Measurements from ENCODE around the gene PHPT1. TPM values are rescaled to one million over a fixed set of nuclear protein-coding genes. Genes with fewer than 3 reads are reported as not detected.

PHPT1 gene
- total and polyA plus RNA-seq, 4 donors: 75.0 to 195 (median 117) TPM

- H3K27ac ChIP-seq (ENCODE audit: low read depth in 1 of 2, low read length in 1 of 2): no peak overlapping the region
- H3K4me1 ChIP-seq (ENCODE audit: control insufficient read depth in 5 of 5, insufficient read depth in 5 of 5, low read length in 5 of 5): peaks cover 0 to 14% (median 5%) of the 10 kb centered on the region in 5 donors
- H3K9ac ChIP-seq (ENCODE audit: insufficient read depth in 1 of 2, low read length in 2 of 2): no peak overlapping the region
- no peak overlapping the region for H3K4me3 ChIP-seq
- peaks cover 6 to 41% (median 20%) of the 10 kb centered on the region in 4 donors for H3K36me3 ChIP-seq (ENCODE audit: control insufficient read depth in 4 of 4, insufficient read depth in 4 of 4, low read length in 4 of 4)
- no peaks in the 10 kb centered on the region for H3K27me3 ChIP-seq (ENCODE audit: control insufficient read depth in 3 of 3, insufficient read depth in 3 of 3, low read length in 2 of 3)
- TF ChIP-seq CTCF (IDR thresholded peaks at IDR 0.05; ENCODE audit: control extremely low read depth, extremely low read depth): no peak
- DNase-seq: no peak
- no peaks in the 10 kb centered on the region for H3K9me3 ChIP-seq (ENCODE audit: control insufficient read depth in 4 of 4, insufficient read depth in 3 of 4, low read length in 3 of 4)
- 91 to 92% methylated on average over 26 of the region's 26 CpGs for WGBS, 2 donors
- no peak for ATAC-seq (ENCODE audit: insufficient read depth, low FRiP score)
These were observed 12.8 kb downstream of the PHPT1 start for GRCh38 chr9:136861874-136862457.

GRCh38 chr9:136862849-136863622 is 13.8 kb downstream of the PHPT1 start:
- Histone ChIP-seq H3K27ac (ENCODE audit: low read depth in 1 of 2, low read length in 1 of 2) (no peak overlapping the region), H3K4me1 (ENCODE audit: control insufficient read depth in 5 of 5, insufficient read depth in 5 of 5, low read length in 5 of 5) (peaks cover 0 to 14% (median 5%) of the 10 kb centered on the region in 5 donors), H3K9me3 (ENCODE audit: control insufficient read depth in 4 of 4, insufficient read depth in 3 of 4, low read length in 3 of 4) (no peaks in the 10 kb centered on the region), H3K4me3 (no peak overlapping the region), H3K9ac (ENCODE audit: insufficient read depth in 1 of 2, low read length in 2 of 2) (no peak overlapping the region), H3K27me3 (ENCODE audit: control insufficient read depth in 3 of 3, insufficient read depth in 3 of 3, low read length in 2 of 3) (no peaks in the 10 kb centered on the region), H3K36me3 (ENCODE audit: control insufficient read depth in 4 of 4, insufficient read depth in 4 of 4, low read length in 4 of 4) (peaks cover 6 to 41% (median 20%) of the 10 kb centered on the region in 4 donors)
- ATAC-seq (ENCODE audit: insufficient read depth, low FRiP score) (no peak), DNase-seq (no peak)
- TF ChIP-seq CTCF (IDR thresholded peaks at IDR 0.05; ENCODE audit: control extremely low read depth, extremely low read depth): no peak
- WGBS, 2 donors: 95% methylated on average over 31 of the region's 31 CpGs

- Histone ChIP-seq H3K9ac (ENCODE audit: insufficient read depth in 1 of 2, low read length in 2 of 2) (no peak overlapping the region), H3K4me1 (ENCODE audit: control insufficient read depth in 5 of 5, insufficient read depth in 5 of 5, low read length in 5 of 5) (peaks cover 0 to 14% (median 4%) of the 10 kb centered on the region in 5 donors), H3K36me3 (ENCODE audit: control insufficient read depth in 4 of 4, insufficient read depth in 4 of 4, low read length in 4 of 4) (peaks cover 6 to 38% (median 20%) of the 10 kb centered on the region in 4 donors), H3K4me3 (no peak overlapping the region), H3K27me3 (ENCODE audit: control insufficient read depth in 3 of 3, insufficient read depth in 3 of 3, low read length in 2 of 3) (no peaks in the 10 kb centered on the region), H3K9me3 (ENCODE audit: control insufficient read depth in 4 of 4, insufficient read depth in 3 of 4, low read length in 3 of 4) (no peaks in the 10 kb centered on the region), H3K27ac (ENCODE audit: low read depth in 1 of 2, low read length in 1 of 2) (no peak overlapping the region)
- no peak for TF ChIP-seq CTCF (IDR thresholded peaks at IDR 0.05; ENCODE audit: control extremely low read depth, extremely low read depth)
- ATAC-seq (ENCODE audit: insufficient read depth, low FRiP score) (no peak), DNase-seq (no peak)
- WGBS, 2 donors: 94 to 97% methylated on average over 12 of the region's 12 CpGs
These were observed 14.5 kb downstream of the PHPT1 start for GRCh38 chr9:136863623-136864273.
